BE2C (cell line): ENCODE results near the gene PARN.

Experiments used
- DNase-seq: peaks from one replicate; pipeline ENCODE4 v3.0.0-alpha.2; 2020
- H3K27me3 ChIP-seq: fragments of 250-450 bp; sonication (Bioruptor Pico); 2 replicates; pipeline ENCODE4 v1.5.1; 2020; ENCODE audit warnings: mild to moderate bottlenecking
- H3K36me3 ChIP-seq: fragments of 250-450 bp; sonication (Bioruptor Pico); 2 replicates; pipeline ENCODE4 v1.5.1; 2020; ENCODE audit warnings: mild to moderate bottlenecking
- H3K4me1 ChIP-seq: fragments of 250-450 bp; sonication (Bioruptor Pico); 2 replicates; pipeline ENCODE4 v1.5.1; 2020
- H3K4me3 ChIP-seq: 2 replicates; pipeline ENCODE4 v1.5.1; 2011; ENCODE audit warnings: low read depth, low read length
- H3K9me3 ChIP-seq: fragments of 250-450 bp; sonication (Bioruptor Pico); 2 replicates; pipeline ENCODE4 v1.5.1; 2020
- CTCF ChIP-seq: IDR thresholded peaks from 2 replicates; pipeline ENCODE4 v1.5.1; 2012; ENCODE audit warnings: mild to moderate bottlenecking, low read depth, low read length

Gene PARN

GRCh38 chr16:14522671-14523070 lies 107.4 kb downstream of the PARN start:
- Histone ChIP-seq H3K4me1 (no peaks in the 10 kb centered on the region), H3K36me3 (no peaks in the 10 kb centered on the region), H3K4me3 (no peak overlapping the region), H3K9me3 (no peaks in the 10 kb centered on the region), H3K27me3 (no peaks in the 10 kb centered on the region)
- no peak for DNase-seq
- TF ChIP-seq CTCF, result no peak

GRCh38 chr16:14520753-14521152 lies 109.3 kb downstream of the PARN start:
- DNase-seq, result no peak
- Histone ChIP-seq H3K9me3 (no peaks in the 10 kb centered on the region), H3K4me3 (no peak overlapping the region), H3K27me3 (no peaks in the 10 kb centered on the region), H3K36me3 (no peaks in the 10 kb centered on the region), H3K4me1 (no peaks in the 10 kb centered on the region)
- no peak for TF ChIP-seq CTCF

- H3K4me1 ChIP-seq, result no peaks in the 10 kb centered on the region
- H3K4me3 ChIP-seq, result no peak overlapping the region
- DNase-seq, result no peak
- no peaks in the 10 kb centered on the region for H3K9me3 ChIP-seq
- H3K27me3 ChIP-seq, result no peaks in the 10 kb centered on the region
- no peaks in the 10 kb centered on the region for H3K36me3 ChIP-seq
- no peak for TF ChIP-seq CTCF
Observed at GRCh38 chr16:14514967-14515366, 115.1 kb downstream of the PARN start.

- TF ChIP-seq CTCF, result no peak
- Histone ChIP-seq H3K9me3 (no peaks in the 10 kb centered on the region), H3K27me3 (no peaks in the 10 kb centered on the region)
Observed at GRCh38 chr16:14513389-14514107, 116.5 kb downstream of the PARN start.

GRCh38 chr16:14511800-14512135 lies 118.3 kb downstream of the PARN start:
- DNase-seq, result no peak
- H3K27me3 ChIP-seq, result no peaks in the 10 kb centered on the region
- TF ChIP-seq CTCF, result no peak
- H3K36me3 ChIP-seq, result no peaks in the 10 kb centered on the region
- no peak overlapping the region for H3K4me3 ChIP-seq
- H3K9me3 ChIP-seq, result no peaks in the 10 kb centered on the region
- H3K4me1 ChIP-seq, result peaks cover 5% of the 10 kb centered on the region

More at GRCh38 chr16:14513389-14514107, 116.5 kb downstream of the PARN start:
- Histone ChIP-seq H3K4me1 (peaks cover 5% of the 10 kb centered on the region), H3K4me3 (no peak overlapping the region), H3K36me3 (no peaks in the 10 kb centered on the region)
- DNase-seq, result no peak

- no peaks in the 10 kb centered on the region for H3K36me3 ChIP-seq
- H3K4me1 ChIP-seq, result peaks cover 8% of the 10 kb centered on the region
- TF ChIP-seq CTCF, result no peak
- DNase-seq, result no peak
- no peaks in the 10 kb centered on the region for H3K9me3 ChIP-seq
- H3K27me3 ChIP-seq, result no peaks in the 10 kb centered on the region
- no peak overlapping the region for H3K4me3 ChIP-seq
Observed at GRCh38 chr16:14510939-14511799, 118.9 kb downstream of the PARN start.
